UCSD-AML1 (cell line): ENCODE data around the gene CTBP2.

Source experiments
- DNase-seq: peaks from one replicate; lab custom pipeline; 2025; ENCODE audit not compliant: unreplicated experiment; lab: John Stamatoyannopoulos, UW

Gene CTBP2

GRCh38 chr10:125125951-125126735 lies 34.2 kb downstream of the CTBP2 start:
- DNase-seq = no peak

- no peak for DNase-seq
These were observed 35.5 kb downstream of the CTBP2 start for GRCh38 chr10:125124907-125125306.

GRCh38 chr10:125124115-125124487 lies 36.3 kb downstream of the CTBP2 start:
- DNase-seq = no peak

GRCh38 chr10:125123476-125124114 lies 36.8 kb downstream of the CTBP2 start:
- no peak for DNase-seq

- no peak for DNase-seq
These were observed 37.8 kb downstream of the CTBP2 start for GRCh38 chr10:125122566-125122965.

GRCh38 chr10:125121003-125121402 lies 39.4 kb downstream of the CTBP2 start:
- no peak for DNase-seq

GRCh38 chr10:125120053-125120710 lies 40.2 kb downstream of the CTBP2 start:
- no peak for DNase-seq

- DNase-seq = no peak
These were observed 41.7 kb downstream of the CTBP2 start for GRCh38 chr10:125118701-125119100.

- no peak for DNase-seq
These were observed 42.3 kb downstream of the CTBP2 start for GRCh38 chr10:125118011-125118611.

- no peak for DNase-seq
These were observed 43.6 kb downstream of the CTBP2 start for GRCh38 chr10:125116652-125117310.

GRCh38 chr10:125116041-125116649 lies 44.2 kb downstream of the CTBP2 start:
- DNase-seq = no peak

GRCh38 chr10:125115409-125115808 lies 45.0 kb downstream of the CTBP2 start:
- no peak for DNase-seq

GRCh38 chr10:125114761-125115391 lies 45.5 kb downstream of the CTBP2 start:
- no peak for DNase-seq

GRCh38 chr10:125113691-125114371 lies 46.5 kb downstream of the CTBP2 start:
- no peak for DNase-seq

- no peak for DNase-seq
These were observed 47.5 kb downstream of the CTBP2 start for GRCh38 chr10:125112697-125113494.

- DNase-seq = no peak
These were observed 49.1 kb downstream of the CTBP2 start for GRCh38 chr10:125111118-125111727.

- DNase-seq = no peak
These were observed 52.3 kb downstream of the CTBP2 start for GRCh38 chr10:125107965-125108580.
